Gastrocnemius medialis (tissue), 4 donors: ENCODE measurements around the gene ACACA.

Experiments
- POLR2A ChIP-seq, 2 donors: fragments of 450-650 bp; IDR thresholded peaks; one replicate each; pipeline ENCODE4 v1.6.1; 2017; ENCODE audit warnings: antibody characterized with exemption in 2 of 2, mild to moderate bottlenecking in 2 of 2, moderate library complexity in 2 of 2
- TF ChIP-seq, protein P1 (sequence below), 5 experiments: fragments of 450-650 bp in 3 of 5; fragments of 200-600 bp in 2 of 5; sonication (generic) in 2 of 5; IDR thresholded peaks in 4 of 5; conservative IDR thresholded peaks in 1 of 5; 1 replicate in 4 of 5; 2 replicates in 1 of 5; pipeline ENCODE4 v1.5.1; 2016 to 2019; ENCODE audit warnings: antibody characterized with exemption in 5 of 5, mild to moderate bottlenecking in 3 of 5, moderate library complexity in 3 of 5

DNA sequence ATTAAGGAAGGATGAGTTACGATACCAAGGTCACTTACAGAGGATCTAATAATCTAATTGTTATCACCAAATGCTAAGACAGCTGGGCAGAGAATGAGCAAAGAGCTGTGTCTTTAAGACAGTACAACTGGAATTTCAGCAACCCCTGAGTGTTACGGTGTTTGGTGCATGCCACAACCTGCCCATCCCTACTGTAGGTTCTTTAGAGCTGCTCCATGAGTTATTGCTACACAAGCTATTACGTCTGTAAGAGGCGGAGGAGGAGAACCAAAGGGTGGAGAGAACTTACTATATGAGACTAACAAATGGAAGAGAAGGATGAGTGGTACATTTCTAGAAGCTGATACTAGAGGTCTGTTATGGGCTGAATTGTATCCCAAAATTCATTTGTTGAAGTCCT is 45.1 kb downstream of the ACACA start:
- TF ChIP-seq, protein P1, sequence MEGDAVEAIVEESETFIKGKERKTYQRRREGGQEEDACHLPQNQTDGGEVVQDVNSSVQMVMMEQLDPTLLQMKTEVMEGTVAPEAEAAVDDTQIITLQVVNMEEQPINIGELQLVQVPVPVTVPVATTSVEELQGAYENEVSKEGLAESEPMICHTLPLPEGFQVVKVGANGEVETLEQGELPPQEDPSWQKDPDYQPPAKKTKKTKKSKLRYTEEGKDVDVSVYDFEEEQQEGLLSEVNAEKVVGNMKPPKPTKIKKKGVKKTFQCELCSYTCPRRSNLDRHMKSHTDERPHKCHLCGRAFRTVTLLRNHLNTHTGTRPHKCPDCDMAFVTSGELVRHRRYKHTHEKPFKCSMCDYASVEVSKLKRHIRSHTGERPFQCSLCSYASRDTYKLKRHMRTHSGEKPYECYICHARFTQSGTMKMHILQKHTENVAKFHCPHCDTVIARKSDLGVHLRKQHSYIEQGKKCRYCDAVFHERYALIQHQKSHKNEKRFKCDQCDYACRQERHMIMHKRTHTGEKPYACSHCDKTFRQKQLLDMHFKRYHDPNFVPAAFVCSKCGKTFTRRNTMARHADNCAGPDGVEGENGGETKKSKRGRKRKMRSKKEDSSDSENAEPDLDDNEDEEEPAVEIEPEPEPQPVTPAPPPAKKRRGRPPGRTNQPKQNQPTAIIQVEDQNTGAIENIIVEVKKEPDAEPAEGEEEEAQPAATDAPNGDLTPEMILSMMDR (IDR thresholded peaks at IDR 0.05 in 4 of 5, conservative IDR thresholded peaks at IDR 0.05 in 1 of 5), result no peak
- no peak for TF ChIP-seq POLR2A (IDR thresholded peaks at IDR 0.05)
